H9 (cell line): ENCODE results near the gene AKNAD1. TPM values are rescaled to one million over a fixed set of nuclear protein-coding genes. Genes with fewer than 3 reads are reported as not detected.

Source experiments
- DNase-seq: peaks from one replicate; pipeline ENCODE4 v3.0.0-alpha.2; 2017
- H2AFZ ChIP-seq: one replicate; pipeline ENCODE4 v1.6.1; 2013; ENCODE audit warnings: mild to moderate bottlenecking, low read length, control low read depth, moderate library complexity
- H2AK5ac ChIP-seq: 2 replicates; pipeline ENCODE4 v1.6.1; 2013; ENCODE audit warnings: low read length, control low read depth, mixed read lengths; ENCODE audit not compliant: insufficient read length
- H2BK120ac ChIP-seq: one replicate; pipeline ENCODE4 v1.6.1; 2013; ENCODE audit warnings: low read depth, mild to moderate bottlenecking, low read length, control low read depth, inconsistent platforms; ENCODE audit not compliant: poor library complexity, severe bottlenecking
- H2BK12ac ChIP-seq: 2 replicates; pipeline ENCODE4 v1.6.1; 2013; ENCODE audit warnings: low read length, control low read depth, mixed read lengths, low read depth; ENCODE audit not compliant: insufficient read length
- H2BK15ac ChIP-seq: 2 replicates; pipeline ENCODE4 v1.6.1; 2013; ENCODE audit warnings: low read depth, low read length, control low read depth
- H2BK20ac ChIP-seq: one replicate; pipeline ENCODE4 v1.6.1; 2013; ENCODE audit warnings: low read depth, mild to moderate bottlenecking, low read length, control low read depth, inconsistent platforms; ENCODE audit not compliant: poor library complexity, severe bottlenecking
- H2BK5ac ChIP-seq: 2 replicates; pipeline ENCODE4 v1.6.1; 2013; ENCODE audit warnings: low read length, control low read depth, mixed read lengths; ENCODE audit not compliant: insufficient read length
- H3K14ac ChIP-seq: 2 replicates; pipeline ENCODE4 v1.6.1; 2013; ENCODE audit warnings: low read length, control low read depth; ENCODE audit not compliant: insufficient read depth
- H3K18ac ChIP-seq: 2 replicates; pipeline ENCODE4 v1.6.1; 2013; ENCODE audit warnings: low read depth, mild to moderate bottlenecking, mixed read lengths, low read length, control low read depth; ENCODE audit not compliant: insufficient read length
- H3K23ac ChIP-seq: 2 replicates; pipeline ENCODE4 v1.6.1; 2013; ENCODE audit warnings: low read length, control low read depth, mixed read lengths, low read depth; ENCODE audit not compliant: insufficient read length
- H3K23me2 ChIP-seq: 2 replicates; pipeline ENCODE4 v1.6.1; 2013; ENCODE audit warnings: low read depth, mild to moderate bottlenecking, mixed read lengths, low read length, control low read depth; ENCODE audit not compliant: insufficient read length, poor library complexity, severe bottlenecking
- H3K27ac ChIP-seq: 2 replicates; pipeline ENCODE4 v1.5.1; 2013; ENCODE audit warnings: low read length, control low read depth, mixed read lengths, low read depth; ENCODE audit not compliant: insufficient read length
- H3K27me3 ChIP-seq: 2 replicates; pipeline ENCODE4 v1.6.1; 2013; ENCODE audit warnings: low read length, control low read depth, inconsistent platforms; ENCODE audit not compliant: insufficient read depth
- H3K4ac ChIP-seq: 2 replicates; pipeline ENCODE4 v1.6.1; 2013; ENCODE audit warnings: low read depth, mild to moderate bottlenecking, control low read depth, inconsistent platforms, low read length, moderate library complexity
- H3K4me1 ChIP-seq: 2 replicates; pipeline ENCODE4 v1.6.1; 2013; ENCODE audit warnings: low read length, control low read depth, inconsistent platforms; ENCODE audit not compliant: insufficient read depth
- H3K4me2 ChIP-seq: 2 replicates; pipeline ENCODE4 v1.6.1; 2013; ENCODE audit warnings: low read length, control low read depth, mixed read lengths; ENCODE audit not compliant: insufficient read length, insufficient read depth
- H3K56ac ChIP-seq: 2 replicates; pipeline ENCODE4 v1.6.1; 2013; ENCODE audit warnings: low read depth, mild to moderate bottlenecking, mixed read lengths, low read length, control low read depth; ENCODE audit not compliant: insufficient read length
- H3K79me1 ChIP-seq: 2 replicates; pipeline ENCODE4 v1.6.1; 2013; ENCODE audit warnings: low read depth, mild to moderate bottlenecking, moderate library complexity, low read length, control low read depth, inconsistent platforms; ENCODE audit not compliant: insufficient read depth, poor library complexity, severe bottlenecking
- H3K79me2 ChIP-seq: 2 replicates; pipeline ENCODE4 v1.6.1; 2013; ENCODE audit warnings: low read length, control low read depth, inconsistent platforms; ENCODE audit not compliant: insufficient read depth
- H3K9ac ChIP-seq: 2 replicates; pipeline ENCODE4 v1.6.1; 2013; ENCODE audit warnings: low read length, control low read depth, mixed read lengths; ENCODE audit not compliant: insufficient read length; ENCODE audit errors: extremely low read depth
- H3K9me3 ChIP-seq: one replicate; pipeline ENCODE4 v1.6.1; 2013; ENCODE audit warnings: low read depth, low read length, inconsistent platforms; ENCODE audit not compliant: control insufficient read depth
- H3T11ph ChIP-seq: one replicate; pipeline ENCODE4 v1.6.1; 2013; ENCODE audit warnings: mild to moderate bottlenecking, low read length, control low read depth, inconsistent platforms
- H4K20me1 ChIP-seq: one replicate; pipeline ENCODE4 v1.6.1; 2013; ENCODE audit not compliant: control insufficient read depth, insufficient read length, insufficient read depth
- H4K5ac ChIP-seq: 2 replicates; pipeline ENCODE4 v1.6.1; 2013; ENCODE audit warnings: low read depth, mild to moderate bottlenecking, mixed read lengths, low read length, control low read depth; ENCODE audit not compliant: insufficient read length
- H4K8ac ChIP-seq: replicated peaks from 2 replicates; pipeline ENCODE4 v1.6.1; 2013; ENCODE audit warnings: low read length, control low read depth, mixed read lengths, low read depth; ENCODE audit not compliant: insufficient read length
- H4K91ac ChIP-seq: 2 replicates; pipeline ENCODE4 v1.6.1; 2013; ENCODE audit warnings: low read depth, mild to moderate bottlenecking, moderate library complexity, mixed read lengths, low read length, control low read depth; ENCODE audit not compliant: insufficient read length
- H3K27ac Mint-ChIP-seq, 3 experiments: 2 replicates in 2 of 3; 3 replicates in 1 of 3; pipeline ENCODE4 v1.8.0; 2020 to 2021; ENCODE audit warnings: mixed read lengths in 3 of 3, mild to moderate bottlenecking in 1 of 3, moderate library complexity in 1 of 3
- H3K27me3 Mint-ChIP-seq: 2 replicates; pipeline ENCODE4 v1.8.0; 2021; ENCODE audit warnings: low read depth, mild to moderate bottlenecking, moderate library complexity, mixed read lengths
- H3K36me3 Mint-ChIP-seq, 3 experiments: 2 replicates in 2 of 3; 3 replicates in 1 of 3; pipeline ENCODE4 v1.8.0; 2020 to 2021; ENCODE audit warnings: low read depth in 3 of 3, mixed read lengths in 3 of 3; ENCODE audit not compliant: insufficient read depth in 1 of 3
- H3K4me1 Mint-ChIP-seq, 2 experiments: 2 replicates each; pipeline ENCODE4 v1.8.0; 2020; ENCODE audit warnings: mixed read lengths in 2 of 2
- H3K4me3 Mint-ChIP-seq, 2 experiments: 2 replicates in 1 of 2; 3 replicates in 1 of 2; pipeline ENCODE4 v1.8.0; 2020 to 2021; ENCODE audit warnings: mild to moderate bottlenecking in 2 of 2, mixed read lengths in 2 of 2, moderate library complexity in 1 of 2
- H3K9me3 Mint-ChIP-seq, 2 experiments: 2 replicates in 1 of 2; 3 replicates in 1 of 2; pipeline ENCODE4 v1.8.0; 2020; ENCODE audit warnings: mild to moderate bottlenecking in 2 of 2, mixed read lengths in 2 of 2, moderate library complexity in 1 of 2
- CTCF ChIP-seq: fragments of 200-600 bp; sonication (generic); conservative IDR thresholded peaks from 3 replicates; pipeline ENCODE4 v1.8.0; 2021; ENCODE audit warnings: antibody characterized with exemption, mild to moderate bottlenecking
- WGBS: extraction: QIAGEN DNeasy Blood & Tissue Kit; methylation state at CpG from one replicate; pipeline ENCODE4 v1.1.7; 2013; ENCODE audit warnings: missing lambda C conversion rate, low lambda C conversion rate, mixed read lengths; ENCODE audit not compliant: insufficient read length; ENCODE audit errors: extremely low coverage; 5-methylcytosine and 5-hydroxymethylcytosine counted together
- total RNA-seq: library from RNA; stranded (reverse); gene quantifications from 2 replicates; pipeline ENCODE4 v1.2.1, GENCODE V29; 2021

Gene AKNAD1
- total RNA-seq, 1 experiment from 2014 or later, result not detected

DNA sequence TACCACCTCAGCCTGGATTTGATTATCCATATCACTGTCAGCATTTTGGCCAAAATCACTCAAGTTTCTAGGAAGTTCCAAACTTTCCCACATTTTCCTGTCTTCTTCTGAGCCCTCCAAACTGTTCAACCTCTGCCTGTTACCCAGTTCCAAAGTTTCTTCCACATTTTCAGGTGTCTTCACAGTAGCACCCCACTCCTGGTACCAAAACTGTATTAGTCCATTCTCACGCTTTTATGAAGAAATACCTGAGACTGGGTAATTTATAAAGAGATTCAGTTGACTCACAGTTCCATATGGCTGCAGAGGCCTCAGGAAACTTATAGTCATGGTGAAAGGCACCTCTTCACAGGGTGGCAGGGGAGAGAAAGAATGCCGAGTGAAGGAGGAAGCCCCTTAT, 71.0 kb downstream of the AKNAD1 start:
- peaks cover 19% of the 10 kb centered on the region for H3K9me3 ChIP-seq
- H2AFZ ChIP-seq, result no peak overlapping the region
- H2BK5ac ChIP-seq, result no peak overlapping the region
- no peak overlapping the region for H2BK12ac ChIP-seq
- H3K4me1 Mint-ChIP-seq, result peaks cover 0 to 2% of the 10 kb centered on the region in 2 experiments; a peak in 3 of 4 replicates
- no peak overlapping the region for H3T11ph ChIP-seq
- H3K27me3 ChIP-seq, result no peaks in the 10 kb centered on the region
- H3K14ac ChIP-seq, result no peak overlapping the region
- H3K4me2 ChIP-seq, result no peak overlapping the region
- H2AK5ac ChIP-seq, result no peak overlapping the region
- no peak overlapping the region for H4K91ac ChIP-seq
- no peak overlapping the region for H3K56ac ChIP-seq
- no peak overlapping the region for H3K27ac Mint-ChIP-seq
- no peaks in the 10 kb centered on the region for H3K4me1 ChIP-seq
- H3K23ac ChIP-seq, result no peak overlapping the region
- no peak overlapping the region for H4K8ac ChIP-seq
- no peak overlapping the region for H3K27ac ChIP-seq
- no CpG with 5 or more reads among the region's 2 CpGs for WGBS
- H3K9me3 Mint-ChIP-seq, result peaks cover 49 to 52% of the 10 kb centered on the region in 2 experiments
- no peaks in the 10 kb centered on the region for H3K79me1 ChIP-seq
- no peak for TF ChIP-seq CTCF
- H3K4me3 Mint-ChIP-seq, result peak overlapping the region in 1 of 2 experiments; percentile 53; a peak in 2 of 5 replicates
- H3K23me2 ChIP-seq, result no peaks in the 10 kb centered on the region
- no peak overlapping the region for H3K18ac ChIP-seq
- H3K9ac ChIP-seq, result no peak overlapping the region
- DNase-seq, result no peak
- H3K36me3 Mint-ChIP-seq, result peaks cover 72 to 97% (median 85%) of the 10 kb centered on the region in 3 experiments
- H2BK20ac ChIP-seq, result no peak overlapping the region
- H3K4ac ChIP-seq, result no peak overlapping the region
- H4K5ac ChIP-seq, result no peak overlapping the region
- H2BK15ac ChIP-seq, result no peak overlapping the region
- no peak overlapping the region for H2BK120ac ChIP-seq
- no peaks in the 10 kb centered on the region; the same call in none of the 2 replicates for H3K27me3 Mint-ChIP-seq
- no peaks in the 10 kb centered on the region for H3K79me2 ChIP-seq
- H4K20me1 ChIP-seq, result no peaks in the 10 kb centered on the region
